Measurements from ENCODE around the gene ALK.

GRCh38 chr2:29910960-29911359 lies 10.4 kb downstream of the ALK start:
- no peak for TF ChIP-seq POLR2AphosphoS5 (IDR thresholded peaks at IDR 0.05)
- TF ChIP-seq, protein P1, sequence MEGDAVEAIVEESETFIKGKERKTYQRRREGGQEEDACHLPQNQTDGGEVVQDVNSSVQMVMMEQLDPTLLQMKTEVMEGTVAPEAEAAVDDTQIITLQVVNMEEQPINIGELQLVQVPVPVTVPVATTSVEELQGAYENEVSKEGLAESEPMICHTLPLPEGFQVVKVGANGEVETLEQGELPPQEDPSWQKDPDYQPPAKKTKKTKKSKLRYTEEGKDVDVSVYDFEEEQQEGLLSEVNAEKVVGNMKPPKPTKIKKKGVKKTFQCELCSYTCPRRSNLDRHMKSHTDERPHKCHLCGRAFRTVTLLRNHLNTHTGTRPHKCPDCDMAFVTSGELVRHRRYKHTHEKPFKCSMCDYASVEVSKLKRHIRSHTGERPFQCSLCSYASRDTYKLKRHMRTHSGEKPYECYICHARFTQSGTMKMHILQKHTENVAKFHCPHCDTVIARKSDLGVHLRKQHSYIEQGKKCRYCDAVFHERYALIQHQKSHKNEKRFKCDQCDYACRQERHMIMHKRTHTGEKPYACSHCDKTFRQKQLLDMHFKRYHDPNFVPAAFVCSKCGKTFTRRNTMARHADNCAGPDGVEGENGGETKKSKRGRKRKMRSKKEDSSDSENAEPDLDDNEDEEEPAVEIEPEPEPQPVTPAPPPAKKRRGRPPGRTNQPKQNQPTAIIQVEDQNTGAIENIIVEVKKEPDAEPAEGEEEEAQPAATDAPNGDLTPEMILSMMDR (IDR thresholded peaks at IDR 0.05): no peak
- no peak for TF ChIP-seq POLR2A (IDR thresholded peaks at IDR 0.05; ENCODE audit: low read depth)
- TF ChIP-seq EP300 (IDR thresholded peaks at IDR 0.05): no peak

Data from esophagus muscularis mucosa (tissue), 4 donors.